Superior temporal gyrus (tissue), 1 donor: ENCODE results near the gene ACTRT2.

ENCODE experiments used
- DNase-seq: peaks from one replicate; pipeline ENCODE4 v3.0.0-alpha.2; 2016; ENCODE audit errors: extremely low spot score

The ACTRT2 gene

GRCh38 chr1:3052501-3052900 lies 31.2 kb downstream of the ACTRT2 start:
- no peak for DNase-seq

GRCh38 chr1:3053366-3053980 lies 32.2 kb downstream of the ACTRT2 start:
- DNase-seq, result no peak

GRCh38 chr1:3053986-3054385 lies 32.7 kb downstream of the ACTRT2 start:
- DNase-seq, result no peak

DNA sequence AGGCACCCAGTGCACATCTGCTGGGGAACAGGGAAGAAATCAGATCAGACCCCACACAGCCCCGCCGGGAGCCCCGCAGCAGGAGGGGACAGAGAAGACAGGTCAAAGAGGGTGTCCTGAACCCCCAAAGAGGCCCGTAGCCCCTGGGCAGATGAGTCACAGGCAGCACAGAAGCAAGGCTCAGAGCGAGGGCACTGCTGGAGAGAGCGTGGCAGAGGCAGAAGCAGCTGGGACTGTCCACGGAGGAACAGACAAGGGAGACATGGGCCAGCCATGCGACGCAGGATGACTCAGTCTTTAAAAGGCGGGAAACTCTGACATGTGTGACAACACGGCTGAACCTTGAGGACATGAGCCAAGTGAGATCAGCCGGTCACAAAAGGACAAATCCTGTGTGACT lies 33.2 kb downstream of the ACTRT2 start:
- no peak for DNase-seq

DNA sequence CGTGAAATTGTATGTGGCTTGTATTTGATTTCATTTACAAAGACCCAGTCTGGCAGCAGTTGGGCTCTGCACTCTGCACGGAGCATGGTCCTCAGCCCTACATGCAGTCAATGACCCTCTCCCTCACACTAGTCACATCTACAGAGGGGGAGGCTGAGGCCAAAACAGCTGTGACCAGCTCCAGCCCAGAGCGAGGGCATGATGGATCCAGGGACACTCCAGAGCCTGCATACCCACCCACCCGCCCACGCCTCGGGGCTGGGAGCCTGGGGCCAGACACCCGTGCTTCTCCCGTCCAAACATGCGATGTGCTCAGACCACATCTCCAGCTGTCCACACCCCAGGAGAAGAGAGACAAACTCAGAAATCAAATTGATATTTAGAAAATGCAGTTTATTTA lies 33.8 kb downstream of the ACTRT2 start:
- no peak for DNase-seq

GRCh38 chr1:3056641-3057040 lies 35.4 kb downstream of the ACTRT2 start:
- DNase-seq, result no peak

DNA sequence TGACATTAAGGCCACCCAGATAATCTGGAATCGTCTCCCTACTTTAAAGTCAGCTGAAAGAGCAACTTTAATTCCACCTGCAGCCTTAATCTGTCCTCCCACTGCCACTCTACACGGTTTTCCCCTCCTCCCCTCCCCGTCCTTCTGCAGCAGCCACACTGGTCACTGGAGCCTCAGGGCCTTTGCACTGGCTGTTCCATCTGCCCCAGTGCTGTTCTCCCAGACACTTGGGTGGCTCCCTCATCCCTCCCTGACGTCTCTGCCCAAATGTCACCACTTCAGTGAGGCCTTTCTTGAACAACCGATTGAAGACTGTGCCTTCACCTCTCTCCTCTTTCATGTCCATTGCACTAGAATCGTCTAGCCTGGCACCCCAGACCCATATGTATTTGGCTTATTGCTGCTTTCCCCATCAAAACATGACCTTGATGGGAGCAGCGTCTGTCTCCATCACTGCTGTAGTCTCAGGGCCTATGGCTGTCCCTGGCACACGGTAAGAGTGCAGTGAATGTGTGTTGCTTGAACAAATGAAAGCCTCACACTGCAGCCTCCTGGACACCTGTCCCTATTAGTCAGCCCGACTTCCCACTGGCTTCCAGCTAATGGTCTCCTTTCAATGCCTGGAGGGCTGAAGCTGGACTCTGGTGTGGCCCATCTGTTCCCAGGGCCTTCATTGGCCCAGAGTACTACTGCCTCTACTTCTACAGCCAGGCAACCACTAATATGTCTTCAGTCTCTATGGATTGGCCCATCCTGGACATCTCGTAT lies 37.2 kb downstream of the ACTRT2 start:
- no peak for DNase-seq

GRCh38 chr1:3060127-3060526 lies 38.9 kb downstream of the ACTRT2 start:
- DNase-seq, result no peak

DNA sequence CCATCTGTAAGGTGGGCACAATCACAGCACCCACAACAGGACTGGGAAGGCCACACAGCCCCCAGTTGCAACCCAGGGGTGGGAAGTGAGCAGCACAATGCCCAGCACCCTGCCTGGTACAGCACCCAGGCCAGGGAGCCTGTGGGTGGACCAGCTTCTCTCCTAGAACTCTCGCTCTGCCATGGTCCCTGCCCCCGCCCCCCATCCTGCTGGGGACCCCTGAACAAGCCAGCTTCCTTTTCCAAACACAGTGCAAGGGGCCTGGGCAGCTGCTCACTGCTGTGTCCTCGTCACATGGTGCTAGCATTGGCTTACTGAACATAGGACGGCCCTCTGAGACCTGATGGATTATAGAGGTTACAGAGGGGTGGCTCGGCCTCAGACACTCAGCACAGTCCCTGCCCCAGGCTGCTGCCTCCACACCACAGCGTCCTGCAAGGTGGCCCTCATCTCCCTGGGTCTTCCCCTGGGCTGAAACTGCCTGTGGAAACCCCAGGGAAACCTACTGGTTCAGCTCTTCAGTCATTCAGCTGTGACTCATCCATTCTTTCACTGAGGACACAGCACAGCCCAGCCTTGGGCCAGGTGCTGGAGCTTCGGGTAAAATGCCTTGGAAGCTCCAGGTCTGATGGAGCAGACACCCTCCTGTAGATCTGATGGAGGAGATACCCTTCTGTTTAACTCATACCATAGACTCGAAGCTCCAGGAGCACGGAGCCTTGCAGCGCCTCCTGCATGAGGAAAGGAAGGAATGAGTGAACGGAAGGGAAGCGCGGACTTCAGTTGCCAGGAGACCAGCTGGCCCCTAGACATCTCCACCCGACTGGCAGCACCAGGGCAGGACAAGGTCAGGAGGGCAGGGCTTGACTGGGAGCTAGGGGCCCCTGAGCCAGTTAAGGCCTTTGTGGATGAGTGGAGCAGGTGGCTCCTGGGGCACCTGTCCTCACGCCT lies 39.6 kb downstream of the ACTRT2 start:
- DNase-seq, result no peak

DNA sequence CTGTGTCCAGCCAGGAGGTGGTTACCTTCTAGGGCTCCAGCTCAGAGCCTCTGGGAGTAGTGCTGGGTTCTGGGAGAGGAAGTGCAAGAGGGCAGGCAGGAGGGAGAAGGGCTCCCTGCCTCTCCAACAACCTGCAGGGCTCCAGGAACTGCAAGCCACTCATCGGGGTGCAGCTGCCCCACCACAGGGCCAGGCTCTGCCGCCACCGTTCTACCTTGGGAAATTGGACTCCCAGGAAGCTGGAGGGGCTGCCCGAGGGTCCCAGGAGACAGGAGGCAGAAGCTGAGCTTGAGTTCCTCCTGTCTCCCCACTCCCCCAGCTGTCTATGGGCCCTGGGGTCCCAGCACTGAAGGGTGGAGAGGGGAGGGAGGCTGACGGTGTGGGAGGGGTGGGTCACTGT lies 40.3 kb downstream of the ACTRT2 start:
- DNase-seq, result no peak

- no peak for DNase-seq
These were observed 40.8 kb downstream of the ACTRT2 start for GRCh38 chr1:3061981-3062615.

DNA sequence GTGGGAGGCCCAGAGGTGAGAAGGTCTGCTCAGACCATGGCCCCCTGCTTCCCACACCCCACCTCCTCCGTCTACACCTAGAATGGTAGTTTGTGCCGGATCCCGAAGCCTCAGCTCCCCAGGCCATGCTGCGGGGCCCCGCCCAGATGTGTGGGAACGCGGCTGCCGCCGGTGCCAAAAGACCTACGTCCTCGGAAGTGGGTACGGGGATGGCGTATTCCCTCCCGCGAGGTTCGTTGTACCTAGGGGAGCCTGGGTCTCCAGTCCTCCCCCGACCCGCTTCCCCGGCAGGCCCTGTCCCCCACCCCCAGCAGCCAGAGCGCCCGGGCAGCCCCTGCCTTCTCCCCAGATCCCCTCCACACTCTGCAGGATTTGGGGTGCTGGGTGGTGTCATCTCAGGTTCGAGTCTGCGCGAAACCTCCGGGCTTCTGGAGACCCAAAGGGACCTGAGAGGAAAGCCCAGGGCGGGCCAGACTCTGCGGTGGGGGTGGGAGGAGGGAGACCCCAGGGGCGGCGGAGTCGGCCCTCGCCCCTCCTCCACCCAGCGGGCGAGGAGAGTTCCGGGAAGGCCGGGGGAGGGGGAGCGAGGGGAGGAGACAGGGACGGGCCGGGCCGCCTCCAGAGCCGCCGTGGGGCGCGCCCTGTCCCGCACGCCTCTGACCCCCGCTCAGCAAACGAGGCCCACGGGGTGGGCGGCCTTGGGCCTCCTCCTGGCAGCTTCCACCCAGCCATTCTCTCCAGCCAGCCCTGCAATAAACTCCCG lies 41.5 kb downstream of the ACTRT2 start:
- no peak for DNase-seq

GRCh38 chr1:3063379-3064295 lies 42.4 kb downstream of the ACTRT2 start:
- no peak for DNase-seq

DNA sequence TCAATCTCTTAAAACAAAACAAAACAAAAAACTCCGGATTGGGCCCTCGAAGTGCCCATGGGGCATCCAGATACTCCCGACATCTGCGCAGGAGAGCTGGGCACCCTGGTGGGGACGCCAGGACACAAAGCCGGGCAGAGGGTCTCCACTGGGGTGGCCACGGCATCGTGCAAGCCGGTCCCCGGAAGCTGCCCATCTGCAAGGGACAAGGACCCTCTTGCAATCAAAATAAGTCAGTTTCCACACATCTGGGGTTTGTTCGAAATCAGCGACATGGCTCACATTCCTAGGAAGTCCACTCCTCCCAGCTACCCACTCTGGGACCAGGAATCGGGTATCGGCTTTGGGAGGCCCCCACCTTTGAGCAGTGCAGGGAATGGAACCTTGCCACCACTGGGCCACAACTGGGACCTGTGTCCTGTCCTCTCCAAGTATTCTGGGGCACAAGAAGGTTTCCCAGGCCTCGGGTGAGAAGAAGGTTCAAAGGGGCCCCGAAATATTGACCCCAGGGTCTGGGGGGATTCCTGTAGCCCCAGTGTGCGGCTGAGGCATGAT lies 43.1 kb downstream of the ACTRT2 start:
- DNase-seq, result no peak

DNA sequence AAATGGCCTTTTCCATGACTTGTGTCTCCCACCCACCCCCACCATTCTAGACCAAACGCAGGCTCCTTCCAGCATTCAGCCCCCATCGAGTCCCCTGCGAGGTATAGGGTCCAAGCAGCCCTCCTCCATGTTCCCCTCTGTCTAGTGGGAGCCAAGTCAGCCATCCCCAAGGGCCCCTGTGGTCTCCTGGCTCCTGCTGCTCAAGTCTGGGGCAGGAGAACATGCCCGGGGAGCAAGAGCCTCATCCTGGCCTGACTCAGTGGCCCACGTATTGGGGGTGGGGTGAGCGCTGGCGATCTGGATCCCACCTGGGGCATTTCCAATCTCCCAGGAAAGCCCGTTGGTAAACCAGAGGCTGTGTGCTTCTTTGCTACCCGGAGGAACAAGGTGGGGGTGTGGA lies 43.6 kb downstream of the ACTRT2 start:
- no peak for DNase-seq

DNA sequence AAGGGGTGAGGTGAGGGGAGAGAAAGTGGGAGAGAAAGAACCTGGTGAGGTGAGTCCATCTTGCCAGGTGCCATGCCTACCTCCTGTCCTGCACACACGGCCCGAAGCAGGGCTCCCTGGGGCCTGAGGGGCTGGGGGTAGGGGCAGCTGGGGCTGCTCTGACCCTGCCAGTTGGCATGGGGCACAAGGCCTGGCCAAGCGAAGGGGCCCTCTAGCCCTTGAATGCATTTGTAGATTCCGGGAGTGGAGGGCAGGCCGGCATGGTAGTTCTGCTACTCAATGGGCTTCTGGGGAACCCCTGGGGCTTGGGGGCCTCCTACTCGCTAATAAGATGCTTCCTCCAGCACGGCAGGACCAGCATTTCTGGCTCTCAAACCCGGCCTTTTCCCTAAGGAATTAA lies 44.1 kb downstream of the ACTRT2 start:
- DNase-seq, result no peak

DNA sequence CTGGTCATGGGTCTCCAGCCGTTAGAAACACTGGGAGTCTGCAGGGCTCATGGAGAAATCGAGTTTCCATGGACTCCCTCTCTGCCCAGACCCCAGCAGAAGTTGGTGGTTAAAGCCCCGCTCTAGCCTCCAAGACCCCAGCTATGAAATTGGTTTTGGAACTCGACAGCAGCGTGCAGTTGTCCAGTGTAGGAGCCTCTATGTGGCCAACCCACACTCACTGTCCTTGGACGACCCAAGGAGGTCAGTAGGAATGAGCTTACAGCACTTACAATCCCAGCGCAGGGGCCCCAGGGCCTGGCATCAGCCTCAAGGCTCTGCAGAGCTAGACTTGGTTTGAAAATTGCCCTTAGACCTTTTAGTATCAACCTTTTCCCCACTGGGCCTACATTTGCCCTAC lies 44.5 kb downstream of the ACTRT2 start:
- DNase-seq, result no peak

GRCh38 chr1:3066250-3066711 lies 45.0 kb downstream of the ACTRT2 start:
- DNase-seq, result no peak

DNA sequence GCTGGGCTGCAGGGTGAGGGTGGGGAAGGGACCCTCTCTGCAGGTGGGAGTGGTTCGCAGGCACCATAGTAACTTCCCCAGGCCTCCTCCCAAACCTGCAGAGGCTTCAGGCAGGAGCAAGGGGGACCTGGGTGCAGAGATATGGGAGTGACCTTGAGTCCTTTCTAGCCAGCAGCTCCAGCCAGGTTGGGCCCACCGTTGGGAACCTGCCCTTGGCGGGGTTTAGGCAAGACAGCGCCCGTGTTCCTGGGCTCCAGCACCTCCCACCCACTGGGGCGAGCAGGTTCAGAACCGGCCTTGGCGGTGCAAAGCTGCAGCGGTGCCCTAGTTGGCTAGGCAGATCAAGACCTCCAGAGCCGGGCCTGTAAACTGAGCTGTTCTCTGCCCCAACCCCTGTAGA lies 45.6 kb downstream of the ACTRT2 start:
- DNase-seq, result no peak

GRCh38 chr1:3067301-3067670 lies 46.0 kb downstream of the ACTRT2 start:
- no peak for DNase-seq
